SK-N-SH treated with all-trans-retinoic acid at 6 μM for 48 hours (cell line): ENCODE results near the gene SKI.

Source experiments
- ATAC-seq: fragments of 200-7000 bp; cut with Tn5 transposase; 3 replicates; pipeline ENCODE4 v1.9.1; 2020; ENCODE audit warnings: mild to moderate bottlenecking, moderate library complexity
- ARNTL ChIP-seq: fragments of 450-650 bp; formaldehyde crosslinking; IDR thresholded peaks from 2 replicates; pipeline ENCODE4 v1.5.0; 2020; ENCODE audit warnings: low read depth, mild to moderate bottlenecking, moderate library complexity, borderline replicate concordance
- BACH2 ChIP-seq: fragments of 250-450 bp; sonication (Bioruptor Pico); IDR thresholded peaks from 2 replicates; pipeline ENCODE4 v1.9.0; 2021; ENCODE audit warnings: mild to moderate bottlenecking, borderline replicate concordance
- CSDC2 ChIP-seq: fragments of 250-450 bp; sonication (Bioruptor Pico); IDR thresholded peaks from 2 replicates; pipeline ENCODE4 v1.5.0; 2020; ENCODE audit warnings: mild to moderate bottlenecking, moderate library complexity
- ESRRG ChIP-seq: fragments of 250-450 bp; sonication (Bioruptor Pico); IDR thresholded peaks from 2 replicates; pipeline ENCODE4 v1.6.1; 2021; ENCODE audit warnings: mild to moderate bottlenecking
- GLIS3 ChIP-seq: fragments of 250-450 bp; sonication (Bioruptor Pico); IDR thresholded peaks from 2 replicates; pipeline ENCODE4 v1.5.0; 2020; ENCODE audit warnings: mild to moderate bottlenecking, moderate library complexity
- ISL1 ChIP-seq: fragments of 250-450 bp; sonication (Bioruptor Pico); IDR thresholded peaks from 2 replicates; pipeline ENCODE4 v2.1.2; 2022; ENCODE audit warnings: mild to moderate bottlenecking, moderate library complexity
- OSR1 ChIP-seq: fragments of 250-450 bp; sonication (Bioruptor Pico); IDR thresholded peaks from 2 replicates; pipeline ENCODE4 v1.8.0; 2022; ENCODE audit warnings: moderate library complexity, mild to moderate bottlenecking, inconsistent platforms
- PPARA ChIP-seq: fragments of 250-450 bp; sonication (Bioruptor Pico); IDR thresholded peaks from 2 replicates; pipeline ENCODE4 v1.5.0; 2020; ENCODE audit warnings: mild to moderate bottlenecking, borderline replicate concordance
- RARB ChIP-seq: fragments of 250-450 bp; sonication (Bioruptor Pico); IDR thresholded peaks from 2 replicates; pipeline ENCODE4 v1.8.0; 2021; ENCODE audit warnings: mild to moderate bottlenecking, moderate library complexity
- SNAI2 ChIP-seq: fragments of 250-450 bp; sonication (Bioruptor Pico); IDR thresholded peaks from 2 replicates; pipeline ENCODE4 v1.5.0; 2020; ENCODE audit warnings: mild to moderate bottlenecking, moderate library complexity
- TCF4 ChIP-seq: fragments of 250-450 bp; sonication (Bioruptor Pico); IDR thresholded peaks from 2 replicates; pipeline ENCODE4 v1.8.0; 2021; ENCODE audit warnings: mild to moderate bottlenecking, moderate library complexity, borderline replicate concordance
- TOX ChIP-seq: fragments of 250-450 bp; sonication (Bioruptor Pico); IDR thresholded peaks from 2 replicates; pipeline ENCODE4 v1.8.0; 2021; ENCODE audit warnings: mild to moderate bottlenecking, moderate library complexity, borderline replicate concordance
- ZC3H10 ChIP-seq: fragments of 250-450 bp; sonication (Bioruptor Pico); IDR thresholded peaks from 2 replicates; pipeline ENCODE4 v1.5.1; 2021; ENCODE audit warnings: mild to moderate bottlenecking, moderate library complexity
- ZFP3 ChIP-seq: fragments of 250-450 bp; sonication (Bioruptor Pico); IDR thresholded peaks from 2 replicates; pipeline ENCODE4 v1.5.0; 2020; ENCODE audit warnings: mild to moderate bottlenecking, moderate library complexity
- ZFP30 ChIP-seq: fragments of 450-650 bp; formaldehyde crosslinking; IDR thresholded peaks from 2 replicates; pipeline ENCODE4 v1.5.0; 2022; ENCODE audit warnings: mild to moderate bottlenecking, moderate library complexity
- ZNF565 ChIP-seq: fragments of 450-650 bp; formaldehyde crosslinking; conservative IDR thresholded peaks from 2 replicates; pipeline ENCODE4 v1.5.0; 2020; ENCODE audit warnings: low read depth, mild to moderate bottlenecking, moderate library complexity
- ZNF70 ChIP-seq: fragments of 450-650 bp; formaldehyde crosslinking; IDR thresholded peaks from 2 replicates; pipeline ENCODE4 v1.5.0; 2020; ENCODE audit warnings: mild to moderate bottlenecking, moderate library complexity
- ZNF8 ChIP-seq: fragments of 450-650 bp; formaldehyde crosslinking; IDR thresholded peaks from 2 replicates; pipeline ENCODE4 v1.5.0; 2020; ENCODE audit warnings: mild to moderate bottlenecking, moderate library complexity
- TF ChIP-seq, protein P1 (sequence below): fragments of 250-450 bp; sonication (Bioruptor Pico); IDR thresholded peaks from 2 replicates; pipeline ENCODE4 v1.8.0; 2020; ENCODE audit warnings: mild to moderate bottlenecking, moderate library complexity, borderline replicate concordance
- TF ChIP-seq, protein P2 (sequence below): fragments of 250-450 bp; sonication (Bioruptor Pico); IDR thresholded peaks from 2 replicates; pipeline ENCODE4 v1.5.0; 2020; ENCODE audit warnings: mild to moderate bottlenecking, moderate library complexity
- TF ChIP-seq, protein P3 (sequence below): fragments of 250-450 bp; sonication (Bioruptor Pico); IDR thresholded peaks from 2 replicates; pipeline ENCODE4 v1.8.0; 2021; ENCODE audit warnings: low read depth, mild to moderate bottlenecking, moderate library complexity, borderline replicate concordance
- TF ChIP-seq, protein P4 (sequence below): fragments of 250-450 bp; sonication (Bioruptor Pico); IDR thresholded peaks from 2 replicates; pipeline ENCODE4 v1.5.1; 2021; ENCODE audit warnings: mild to moderate bottlenecking, moderate library complexity
- TF ChIP-seq, protein P5 (sequence below): fragments of 250-450 bp; sonication (Bioruptor Pico); IDR thresholded peaks from 2 replicates; pipeline ENCODE4 v1.5.1; 2020; ENCODE audit warnings: low read depth, mild to moderate bottlenecking, moderate library complexity

Gene SKI

DNA sequence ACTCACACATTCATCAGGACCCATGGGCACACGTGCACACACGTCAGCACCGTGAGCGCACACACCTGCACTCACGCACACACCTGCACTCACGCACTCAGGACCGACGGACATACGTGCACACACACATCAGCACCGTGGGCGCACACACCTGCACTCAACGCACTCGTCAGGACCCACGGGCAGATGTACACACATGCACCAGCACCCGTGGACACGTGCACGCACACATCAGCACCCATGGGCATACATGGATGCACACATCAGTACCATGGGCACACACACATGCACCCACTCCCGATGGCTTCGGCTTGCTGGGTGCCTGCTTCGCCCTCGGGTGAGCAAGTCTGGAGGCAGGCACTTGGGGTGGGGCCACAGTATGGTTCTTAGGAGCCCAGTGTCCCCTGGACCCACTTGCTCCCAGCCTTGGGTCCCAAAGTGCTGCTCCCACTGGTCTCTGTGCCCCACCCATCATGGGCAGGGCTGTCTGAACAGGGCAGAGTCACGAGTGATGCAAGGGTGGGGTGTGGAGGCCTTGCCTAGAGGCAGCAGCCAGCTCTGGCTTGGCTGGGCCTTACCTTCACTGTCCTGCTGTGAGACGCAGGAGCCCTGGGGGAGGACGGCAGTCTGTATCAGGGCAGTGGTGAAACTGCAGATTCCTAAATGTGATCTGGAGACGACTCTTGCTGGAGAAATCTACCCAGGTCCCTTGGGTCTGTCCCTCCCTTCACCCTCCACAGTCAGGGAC lies 49.8 kb downstream of the SKI start:
- no peak for ATAC-seq
- no peak for TF ChIP-seq ZNF70 (CRISPR knock-in tag)
- TF ChIP-seq, protein P1, sequence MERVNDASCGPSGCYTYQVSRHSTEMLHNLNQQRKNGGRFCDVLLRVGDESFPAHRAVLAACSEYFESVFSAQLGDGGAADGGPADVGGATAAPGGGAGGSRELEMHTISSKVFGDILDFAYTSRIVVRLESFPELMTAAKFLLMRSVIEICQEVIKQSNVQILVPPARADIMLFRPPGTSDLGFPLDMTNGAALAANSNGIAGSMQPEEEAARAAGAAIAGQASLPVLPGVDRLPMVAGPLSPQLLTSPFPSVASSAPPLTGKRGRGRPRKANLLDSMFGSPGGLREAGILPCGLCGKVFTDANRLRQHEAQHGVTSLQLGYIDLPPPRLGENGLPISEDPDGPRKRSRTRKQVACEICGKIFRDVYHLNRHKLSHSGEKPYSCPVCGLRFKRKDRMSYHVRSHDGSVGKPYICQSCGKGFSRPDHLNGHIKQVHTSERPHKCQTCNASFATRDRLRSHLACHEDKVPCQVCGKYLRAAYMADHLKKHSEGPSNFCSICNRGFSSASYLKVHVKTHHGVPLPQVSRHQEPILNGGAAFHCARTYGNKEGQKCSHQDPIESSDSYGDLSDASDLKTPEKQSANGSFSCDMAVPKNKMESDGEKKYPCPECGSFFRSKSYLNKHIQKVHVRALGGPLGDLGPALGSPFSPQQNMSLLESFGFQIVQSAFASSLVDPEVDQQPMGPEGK: no peak
- TF ChIP-seq, protein P2, sequence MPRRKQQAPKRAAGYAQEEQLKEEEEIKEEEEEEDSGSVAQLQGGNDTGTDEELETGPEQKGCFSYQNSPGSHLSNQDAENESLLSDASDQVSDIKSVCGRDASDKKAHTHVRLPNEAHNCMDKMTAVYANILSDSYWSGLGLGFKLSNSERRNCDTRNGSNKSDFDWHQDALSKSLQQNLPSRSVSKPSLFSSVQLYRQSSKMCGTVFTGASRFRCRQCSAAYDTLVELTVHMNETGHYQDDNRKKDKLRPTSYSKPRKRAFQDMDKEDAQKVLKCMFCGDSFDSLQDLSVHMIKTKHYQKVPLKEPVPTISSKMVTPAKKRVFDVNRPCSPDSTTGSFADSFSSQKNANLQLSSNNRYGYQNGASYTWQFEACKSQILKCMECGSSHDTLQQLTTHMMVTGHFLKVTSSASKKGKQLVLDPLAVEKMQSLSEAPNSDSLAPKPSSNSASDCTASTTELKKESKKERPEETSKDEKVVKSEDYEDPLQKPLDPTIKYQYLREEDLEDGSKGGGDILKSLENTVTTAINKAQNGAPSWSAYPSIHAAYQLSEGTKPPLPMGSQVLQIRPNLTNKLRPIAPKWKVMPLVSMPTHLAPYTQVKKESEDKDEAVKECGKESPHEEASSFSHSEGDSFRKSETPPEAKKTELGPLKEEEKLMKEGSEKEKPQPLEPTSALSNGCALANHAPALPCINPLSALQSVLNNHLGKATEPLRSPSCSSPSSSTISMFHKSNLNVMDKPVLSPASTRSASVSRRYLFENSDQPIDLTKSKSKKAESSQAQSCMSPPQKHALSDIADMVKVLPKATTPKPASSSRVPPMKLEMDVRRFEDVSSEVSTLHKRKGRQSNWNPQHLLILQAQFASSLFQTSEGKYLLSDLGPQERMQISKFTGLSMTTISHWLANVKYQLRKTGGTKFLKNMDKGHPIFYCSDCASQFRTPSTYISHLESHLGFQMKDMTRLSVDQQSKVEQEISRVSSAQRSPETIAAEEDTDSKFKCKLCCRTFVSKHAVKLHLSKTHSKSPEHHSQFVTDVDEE: no peak
- no peak for TF ChIP-seq RARB
- TF ChIP-seq, protein P3, sequence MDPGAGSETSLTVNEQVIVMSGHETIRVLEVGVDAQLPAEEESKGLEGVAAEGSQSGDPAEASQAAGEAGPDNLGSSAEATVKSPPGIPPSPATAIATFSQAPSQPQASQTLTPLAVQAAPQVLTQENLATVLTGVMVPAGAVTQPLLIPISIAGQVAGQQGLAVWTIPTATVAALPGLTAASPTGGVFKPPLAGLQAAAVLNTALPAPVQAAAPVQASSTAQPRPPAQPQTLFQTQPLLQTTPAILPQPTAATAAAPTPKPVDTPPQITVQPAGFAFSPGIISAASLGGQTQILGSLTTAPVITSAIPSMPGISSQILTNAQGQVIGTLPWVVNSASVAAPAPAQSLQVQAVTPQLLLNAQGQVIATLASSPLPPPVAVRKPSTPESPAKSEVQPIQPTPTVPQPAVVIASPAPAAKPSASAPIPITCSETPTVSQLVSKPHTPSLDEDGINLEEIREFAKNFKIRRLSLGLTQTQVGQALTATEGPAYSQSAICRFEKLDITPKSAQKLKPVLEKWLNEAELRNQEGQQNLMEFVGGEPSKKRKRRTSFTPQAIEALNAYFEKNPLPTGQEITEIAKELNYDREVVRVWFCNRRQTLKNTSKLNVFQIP (CRISPR knock-in tag): no peak
- no peak for TF ChIP-seq CSDC2
- TF ChIP-seq ZFP30 (CRISPR knock-in tag): no peak
- no peak for TF ChIP-seq ZFP3 (CRISPR knock-in tag)
- TF ChIP-seq ARNTL: no peak
- no peak for TF ChIP-seq GLIS3
- TF ChIP-seq, protein P4, sequence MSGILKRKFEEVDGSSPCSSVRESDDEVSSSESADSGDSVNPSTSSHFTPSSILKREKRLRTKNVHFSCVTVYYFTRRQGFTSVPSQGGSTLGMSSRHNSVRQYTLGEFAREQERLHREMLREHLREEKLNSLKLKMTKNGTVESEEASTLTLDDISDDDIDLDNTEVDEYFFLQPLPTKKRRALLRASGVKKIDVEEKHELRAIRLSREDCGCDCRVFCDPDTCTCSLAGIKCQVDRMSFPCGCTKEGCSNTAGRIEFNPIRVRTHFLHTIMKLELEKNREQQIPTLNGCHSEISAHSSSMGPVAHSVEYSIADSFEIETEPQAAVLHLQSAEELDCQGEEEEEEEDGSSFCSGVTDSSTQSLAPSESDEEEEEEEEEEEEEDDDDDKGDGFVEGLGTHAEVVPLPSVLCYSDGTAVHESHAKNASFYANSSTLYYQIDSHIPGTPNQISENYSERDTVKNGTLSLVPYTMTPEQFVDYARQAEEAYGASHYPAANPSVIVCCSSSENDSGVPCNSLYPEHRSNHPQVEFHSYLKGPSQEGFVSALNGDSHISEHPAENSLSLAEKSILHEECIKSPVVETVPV: no peak
- TF ChIP-seq ZC3H10 (CRISPR knock-in tag): no peak
- TF ChIP-seq TCF4: no peak
- TF ChIP-seq ZNF565 (CRISPR knock-in tag): no peak
- TF ChIP-seq ZNF8 (CRISPR knock-in tag): no peak
- no peak for TF ChIP-seq ESRRG (CRISPR knock-in tag)
- TF ChIP-seq PPARA (CRISPR knock-in tag): no peak
- TF ChIP-seq SNAI2 (CRISPR knock-in tag): no peak
- no peak for TF ChIP-seq TOX (CRISPR knock-in tag)
- TF ChIP-seq BACH2 (CRISPR knock-in tag): no peak
- TF ChIP-seq, all 23 proteins: peak for 0

DNA sequence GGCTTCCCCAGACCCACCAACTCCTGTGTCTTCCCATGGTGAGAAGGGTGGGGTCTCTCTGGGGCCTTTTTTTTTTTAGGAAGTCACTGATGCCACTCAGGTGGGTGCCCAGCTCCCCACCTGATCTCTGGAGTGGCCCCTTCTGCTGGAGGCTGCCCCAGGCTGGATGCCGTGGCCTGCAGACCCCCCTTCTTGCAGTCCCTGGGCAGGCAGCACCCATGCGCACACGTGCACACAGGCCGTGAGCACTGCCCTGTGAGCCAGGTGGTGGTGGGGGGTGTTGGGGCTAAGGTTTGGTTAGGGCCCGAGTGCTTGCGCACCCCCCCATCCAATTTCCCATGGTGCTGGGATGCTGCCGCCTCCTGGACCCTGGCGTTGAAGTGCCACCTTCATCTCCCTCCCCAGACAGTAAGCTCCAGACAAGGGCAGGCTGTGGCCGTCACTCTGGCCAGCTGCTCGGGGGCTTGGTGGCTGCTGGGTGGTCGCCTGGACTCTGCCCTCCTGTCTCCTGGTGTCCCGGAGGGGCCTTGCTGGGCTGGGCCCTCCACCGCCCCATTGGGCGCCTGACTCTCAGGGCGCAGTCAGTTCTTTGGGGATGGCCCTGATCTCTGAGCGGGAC lies 50.6 kb downstream of the SKI start:
- ATAC-seq: no peak; the same call in 2 of the 3 replicates
- TF ChIP-seq ESRRG (CRISPR knock-in tag) (no peak), ZFP3 (CRISPR knock-in tag) (no peak), TCF4 (no peak), ISL1 (CRISPR knock-in tag) (no peak), OSR1 (CRISPR knock-in tag) (no peak), PPARA (CRISPR knock-in tag) (no peak), ZC3H10 (CRISPR knock-in tag) (no peak), ZNF565 (CRISPR knock-in tag) (no peak), BACH2 (CRISPR knock-in tag) (no peak), TOX (CRISPR knock-in tag) (no peak), ZNF8 (CRISPR knock-in tag) (no peak), ARNTL (no peak), RARB (no peak), ZNF70 (CRISPR knock-in tag) (no peak), GLIS3 (no peak)
- TF ChIP-seq, protein P2: no peak
- TF ChIP-seq, protein P3 (CRISPR knock-in tag): no peak
- TF ChIP-seq, protein P5, sequence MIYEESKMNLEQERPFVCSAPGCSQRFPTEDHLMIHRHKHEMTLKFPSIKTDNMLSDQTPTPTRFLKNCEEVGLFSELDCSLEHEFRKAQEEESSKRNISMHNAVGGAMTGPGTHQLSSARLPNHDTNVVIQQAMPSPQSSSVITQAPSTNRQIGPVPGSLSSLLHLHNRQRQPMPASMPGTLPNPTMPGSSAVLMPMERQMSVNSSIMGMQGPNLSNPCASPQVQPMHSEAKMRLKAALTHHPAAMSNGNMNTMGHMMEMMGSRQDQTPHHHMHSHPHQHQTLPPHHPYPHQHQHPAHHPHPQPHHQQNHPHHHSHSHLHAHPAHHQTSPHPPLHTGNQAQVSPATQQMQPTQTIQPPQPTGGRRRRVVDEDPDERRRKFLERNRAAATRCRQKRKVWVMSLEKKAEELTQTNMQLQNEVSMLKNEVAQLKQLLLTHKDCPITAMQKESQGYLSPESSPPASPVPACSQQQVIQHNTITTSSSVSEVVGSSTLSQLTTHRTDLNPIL (CRISPR knock-in tag): no peak
- TF ChIP-seq, all 23 proteins: peak for 0
